NCI-H1092 (cell line): ENCODE results near the gene CDK18.

Source experiments
- DNase-seq: peaks from one replicate; lab custom pipeline; 2025; lab: John Stamatoyannopoulos, UW

CDK18 gene

DNA sequence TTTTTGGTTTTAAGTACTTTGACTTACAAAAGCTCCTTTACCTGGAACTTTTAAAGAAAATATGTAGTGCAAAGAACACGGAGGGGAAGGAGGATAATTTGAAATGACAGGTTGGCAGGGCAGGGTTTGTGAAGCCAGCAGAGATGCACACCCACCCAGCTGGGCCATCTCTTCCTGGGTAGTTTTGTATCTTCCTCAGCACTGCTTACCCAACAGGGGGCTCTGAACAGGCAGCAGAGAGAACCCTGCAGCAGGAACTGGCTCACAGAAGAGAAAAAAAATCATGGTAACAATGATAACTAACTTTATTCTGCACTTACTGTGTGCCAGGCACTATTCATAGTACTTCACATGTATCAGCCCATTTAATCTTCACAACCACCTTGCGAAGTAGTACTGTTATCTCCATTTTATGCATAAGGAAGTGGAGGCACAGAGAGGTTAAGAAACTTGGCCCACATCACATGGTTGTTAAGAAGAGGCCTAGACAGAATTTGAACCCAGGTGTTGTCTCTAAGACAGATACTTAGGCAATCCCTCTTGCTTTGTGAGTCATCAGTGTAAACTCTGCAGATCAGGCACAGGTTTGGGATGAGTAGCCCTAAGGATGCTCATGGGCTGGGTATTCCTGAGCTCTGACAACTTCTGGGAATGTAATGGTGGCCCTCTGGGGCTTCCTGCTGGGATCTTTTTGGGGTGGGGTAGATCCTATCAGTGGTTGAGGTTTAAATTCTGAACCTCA lies 66.5 kb downstream of the CDK18 start:
- no peak for DNase-seq

DNA sequence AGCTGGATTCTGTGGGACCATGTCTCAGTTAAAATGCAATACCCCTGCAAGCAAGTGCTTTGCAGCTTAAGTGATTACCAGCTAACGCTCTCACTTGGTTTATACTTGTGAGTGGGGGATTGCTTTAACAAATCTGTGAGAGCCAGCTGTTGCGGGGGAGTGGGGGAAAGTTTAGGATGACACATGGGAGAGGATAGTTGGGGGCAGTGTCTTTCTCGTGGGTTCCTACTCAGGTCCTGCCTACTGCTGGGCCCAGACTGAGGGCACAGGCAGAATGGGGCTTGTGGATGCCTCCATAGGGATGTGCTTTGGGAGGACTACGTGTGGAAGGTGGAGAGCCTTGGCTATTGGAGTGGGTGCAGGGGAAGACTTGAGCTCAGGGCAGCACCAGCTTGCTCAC lies 67.3 kb downstream of the CDK18 start:
- no peak for DNase-seq

DNA sequence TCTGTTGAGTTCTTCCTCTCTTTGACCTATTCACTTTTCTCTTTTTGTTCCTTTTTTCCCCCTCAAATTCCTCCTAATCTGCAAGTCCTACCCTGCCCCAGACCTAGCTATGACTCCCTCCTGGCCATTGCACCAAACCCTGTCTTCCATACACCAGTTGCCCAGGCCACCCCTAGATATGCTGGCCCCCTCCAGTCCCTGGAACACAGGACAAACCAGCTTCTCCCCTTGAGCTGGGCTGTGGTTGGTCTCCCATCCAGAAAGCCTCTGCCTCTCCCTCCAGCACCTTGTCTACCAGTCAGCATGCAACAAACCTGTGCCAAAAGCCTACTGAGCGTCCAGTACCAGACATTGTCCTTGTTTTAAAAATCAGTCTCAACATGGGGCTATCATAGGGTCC lies 68.0 kb downstream of the CDK18 start:
- DNase-seq: no peak

DNA sequence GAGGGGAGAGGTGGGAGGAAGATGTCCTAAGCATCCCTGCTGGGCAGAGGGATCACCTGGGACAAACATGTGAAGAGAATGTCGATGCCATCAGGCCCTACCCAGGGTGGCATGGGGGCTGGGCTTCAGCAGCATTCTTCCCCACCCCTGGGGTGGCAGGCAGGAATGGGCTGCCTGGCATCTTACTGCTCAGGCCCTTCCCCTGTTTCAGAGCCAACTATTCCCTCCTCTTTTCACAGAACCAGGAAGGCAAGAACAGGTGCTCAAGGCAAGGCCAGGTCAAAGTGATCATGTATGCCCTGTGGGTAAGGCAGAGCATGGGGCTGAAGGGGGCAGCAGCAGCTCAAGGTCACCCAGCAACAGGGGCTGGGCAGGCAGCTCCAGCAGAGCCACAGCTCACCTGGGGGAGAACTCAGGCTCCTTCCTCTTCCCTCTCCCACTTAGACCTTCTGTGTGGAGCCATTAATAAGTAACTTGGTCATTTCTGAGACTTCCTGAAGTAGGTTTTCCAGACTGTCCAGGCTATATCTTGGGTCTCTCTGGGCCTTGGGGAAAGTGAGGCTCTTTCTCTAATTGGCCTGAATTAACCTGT lies 70.9 kb downstream of the CDK18 start:
- DNase-seq: no peak

DNA sequence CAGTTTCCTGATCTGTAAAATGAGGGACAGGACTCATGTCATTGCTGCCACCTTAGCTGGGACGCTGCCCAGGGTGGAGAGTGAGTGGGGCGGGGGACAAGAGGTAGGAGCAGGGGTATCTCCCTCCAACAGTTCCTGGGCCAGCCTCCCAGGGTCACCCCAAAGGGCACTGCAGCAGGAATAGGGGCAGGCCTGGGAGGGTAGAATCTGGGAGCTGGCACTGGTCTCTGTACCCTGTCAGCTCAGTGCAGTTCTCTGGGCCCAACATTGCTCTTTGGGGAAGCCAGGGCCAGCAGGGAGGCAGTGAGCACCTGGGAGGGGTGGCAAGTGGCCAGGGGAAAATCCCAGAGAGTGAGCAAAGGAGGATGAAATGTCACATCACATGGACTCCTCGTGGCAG lies 71.5 kb downstream of the CDK18 start:
- DNase-seq: no peak

DNA sequence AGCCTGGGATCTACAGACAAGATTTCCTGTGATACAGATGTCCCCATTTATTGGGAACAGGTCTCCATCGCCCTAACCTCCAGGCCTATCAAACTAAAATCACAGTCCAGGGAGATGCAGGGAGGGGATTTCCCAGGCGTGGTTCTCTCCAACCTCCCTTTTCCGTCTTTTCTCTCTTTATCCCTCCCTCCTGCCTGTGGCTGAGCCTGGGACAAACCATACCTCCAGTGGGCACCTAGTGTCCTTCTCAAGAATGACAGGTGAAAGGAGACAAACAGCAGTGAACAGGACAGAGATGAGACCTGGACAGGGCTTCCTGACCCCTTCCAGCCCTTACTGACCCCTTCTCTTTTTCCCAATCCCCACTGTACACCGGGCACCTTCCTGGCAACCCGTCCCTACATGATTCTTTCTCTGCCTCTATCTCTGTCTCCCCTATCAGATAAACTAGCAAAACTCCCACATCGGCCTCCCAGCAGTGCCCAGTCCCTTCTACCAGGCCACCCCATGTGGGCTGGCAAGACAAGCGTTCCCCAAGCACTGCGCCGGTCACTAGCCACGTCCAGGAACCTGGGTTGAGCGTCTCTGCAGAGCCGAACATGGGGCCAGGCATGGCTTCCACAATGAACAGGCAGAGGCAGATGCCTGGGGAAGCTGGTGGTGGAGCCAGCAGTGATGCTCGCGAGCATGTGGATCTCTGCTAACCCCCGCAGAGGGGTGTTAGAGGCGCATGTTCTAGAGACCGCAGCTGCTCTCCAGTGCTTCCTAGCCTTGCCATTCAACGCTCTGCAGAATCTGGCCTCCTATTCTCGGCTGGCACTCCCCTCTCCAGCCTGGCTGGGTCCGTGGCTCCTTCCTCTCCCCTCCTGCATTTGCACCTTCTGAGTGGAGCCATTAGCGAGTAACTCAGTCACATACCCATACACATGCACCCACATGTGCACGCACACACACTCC lies 72.6 kb downstream of the CDK18 start:
- DNase-seq: no peak

DNA sequence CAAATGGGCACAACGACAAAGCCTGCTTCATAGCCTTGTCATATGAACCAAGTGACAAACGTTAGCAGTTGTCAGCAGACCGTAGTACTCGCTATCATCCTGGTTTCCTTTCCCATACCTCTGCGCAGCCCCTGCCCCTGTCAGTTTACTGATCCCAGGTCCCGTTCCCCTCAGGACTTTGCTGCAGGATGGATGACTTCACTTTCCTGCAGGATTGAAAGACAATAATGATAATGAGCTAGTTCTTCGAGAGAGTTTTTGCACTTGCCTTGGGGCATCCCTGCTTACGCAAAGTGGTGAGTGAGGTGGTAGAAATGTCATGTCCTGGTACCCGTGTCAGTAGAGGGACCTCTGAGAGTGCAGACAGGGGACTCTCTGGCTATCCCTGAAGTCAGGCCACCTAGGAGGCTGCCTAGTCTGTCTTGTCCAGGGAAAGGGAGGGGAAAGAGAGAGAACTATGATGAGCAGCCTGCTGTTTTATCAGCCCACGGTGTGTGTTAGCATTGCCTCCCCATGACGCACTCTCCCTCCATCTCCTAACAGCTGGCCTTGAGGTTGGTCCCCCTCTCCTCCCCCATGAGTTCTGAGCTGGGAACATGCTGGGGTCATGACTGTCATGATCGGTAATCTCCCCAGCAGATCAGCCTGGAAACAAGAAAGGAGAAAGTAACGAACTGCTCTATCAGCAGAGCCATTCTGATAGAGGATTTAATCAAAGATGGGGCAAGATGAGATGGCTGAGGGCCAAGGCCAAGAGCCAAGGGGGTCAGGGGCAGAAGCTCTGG lies 73.6 kb downstream of the CDK18 start:
- DNase-seq: no peak

DNA sequence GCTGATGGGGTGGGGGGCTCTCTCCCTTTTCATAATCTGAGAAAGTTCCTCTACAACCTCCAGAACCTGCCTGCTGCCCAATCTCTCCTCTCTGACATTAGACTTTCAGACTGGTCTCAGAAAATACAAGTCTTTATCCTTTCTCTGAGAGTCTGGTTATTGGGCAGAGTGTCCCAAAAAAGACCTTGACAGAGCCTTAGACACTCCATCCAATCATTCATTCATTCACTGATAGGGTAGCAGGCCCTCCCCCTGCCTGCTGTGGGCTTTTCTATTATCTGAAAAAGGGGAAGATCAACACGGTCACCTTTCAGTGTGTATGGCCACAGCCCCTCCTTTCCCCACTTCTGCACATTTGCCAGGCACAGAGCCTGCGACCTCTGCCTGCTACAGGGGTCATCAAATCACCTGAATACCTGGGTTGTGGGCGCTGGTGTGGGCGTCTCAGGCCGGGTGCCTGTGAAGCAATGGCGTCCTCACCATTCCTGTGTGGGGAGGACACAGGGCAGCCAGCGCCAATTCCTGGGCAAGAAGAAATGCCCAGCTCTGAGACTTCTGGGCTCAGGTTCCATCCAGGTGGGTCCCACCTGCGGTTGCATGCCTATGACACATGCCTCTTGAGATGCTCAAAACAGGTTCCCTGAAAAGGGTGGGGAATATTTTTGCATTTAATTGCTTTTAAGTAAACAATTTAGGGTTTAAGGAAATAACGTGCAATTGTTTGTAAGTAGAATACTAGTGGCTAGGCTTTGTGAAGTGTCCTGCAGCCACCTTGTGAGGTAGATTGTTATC lies 74.5 kb downstream of the CDK18 start:
- no peak for DNase-seq

DNA sequence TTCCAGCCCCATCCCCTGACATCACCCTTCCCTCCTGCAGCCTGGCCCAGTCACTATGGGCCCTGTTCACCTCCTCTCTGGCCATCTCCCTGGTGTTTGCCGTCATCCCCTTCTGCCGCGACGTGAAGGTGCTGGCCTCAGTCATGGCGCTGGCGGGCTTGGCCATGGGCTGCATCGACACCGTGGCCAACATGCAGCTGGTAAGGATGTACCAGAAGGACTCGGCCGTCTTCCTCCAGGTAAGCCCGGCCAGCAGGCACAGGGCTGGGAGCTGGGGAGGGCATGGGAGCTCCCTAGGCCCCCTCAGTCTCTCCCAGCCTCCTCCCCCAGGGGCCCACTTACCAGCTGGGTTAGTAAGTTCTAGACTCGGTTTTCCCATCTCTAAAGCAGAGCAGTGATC lies 75.2 kb downstream of the CDK18 start:
- no peak for DNase-seq

DNA sequence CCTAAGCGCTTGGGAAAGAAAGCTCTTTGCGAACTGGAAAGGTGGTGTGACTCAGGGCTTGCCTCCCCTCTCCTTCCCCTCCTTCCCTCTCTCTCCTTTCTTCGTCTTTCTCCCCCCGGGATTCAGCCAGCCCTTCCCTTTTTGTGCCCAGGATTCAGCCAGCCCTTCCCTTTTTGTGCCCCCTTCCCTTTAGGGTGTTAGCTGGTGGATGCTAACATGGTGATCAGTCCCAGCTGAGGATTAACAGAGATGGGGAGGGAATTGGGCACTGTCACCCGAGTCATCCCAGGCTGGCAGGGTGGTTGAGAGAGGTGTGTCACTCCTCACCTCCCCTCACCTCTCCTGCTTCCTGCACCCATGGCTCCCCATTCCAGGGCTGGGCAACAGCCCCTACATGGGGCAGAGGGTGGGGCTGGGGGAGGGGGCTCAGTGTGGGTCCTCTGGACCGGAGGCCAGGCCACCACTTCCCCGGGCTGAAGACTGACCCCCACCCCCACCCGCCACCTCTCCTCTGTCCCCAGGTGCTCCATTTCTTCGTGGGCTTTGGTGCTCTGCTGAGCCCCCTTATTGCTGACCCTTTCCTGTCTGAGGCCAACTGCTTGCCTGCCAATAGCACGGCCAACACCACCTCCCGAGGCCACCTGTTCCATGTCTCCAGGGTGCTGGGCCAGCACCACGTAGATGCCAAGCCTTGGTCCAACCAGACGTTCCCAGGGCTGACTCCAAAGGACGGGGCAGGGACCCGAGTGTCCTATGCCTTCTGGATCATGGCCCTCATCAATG lies 75.9 kb downstream of the CDK18 start:
- no peak for DNase-seq

DNA sequence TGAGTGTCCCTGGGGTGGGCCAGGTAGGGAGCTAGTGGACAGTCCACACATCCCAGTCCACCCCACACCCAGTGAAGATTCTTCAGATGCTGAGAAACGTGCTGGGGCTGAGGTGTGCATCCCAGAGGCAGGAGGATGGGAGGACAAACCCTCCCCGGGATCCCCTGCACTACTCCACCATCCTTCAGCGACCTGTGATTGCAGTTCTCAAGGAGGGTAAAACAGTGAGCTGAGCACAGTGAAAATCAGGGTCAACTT lies 76.4 kb downstream of the CDK18 start:
- no peak for DNase-seq

DNA sequence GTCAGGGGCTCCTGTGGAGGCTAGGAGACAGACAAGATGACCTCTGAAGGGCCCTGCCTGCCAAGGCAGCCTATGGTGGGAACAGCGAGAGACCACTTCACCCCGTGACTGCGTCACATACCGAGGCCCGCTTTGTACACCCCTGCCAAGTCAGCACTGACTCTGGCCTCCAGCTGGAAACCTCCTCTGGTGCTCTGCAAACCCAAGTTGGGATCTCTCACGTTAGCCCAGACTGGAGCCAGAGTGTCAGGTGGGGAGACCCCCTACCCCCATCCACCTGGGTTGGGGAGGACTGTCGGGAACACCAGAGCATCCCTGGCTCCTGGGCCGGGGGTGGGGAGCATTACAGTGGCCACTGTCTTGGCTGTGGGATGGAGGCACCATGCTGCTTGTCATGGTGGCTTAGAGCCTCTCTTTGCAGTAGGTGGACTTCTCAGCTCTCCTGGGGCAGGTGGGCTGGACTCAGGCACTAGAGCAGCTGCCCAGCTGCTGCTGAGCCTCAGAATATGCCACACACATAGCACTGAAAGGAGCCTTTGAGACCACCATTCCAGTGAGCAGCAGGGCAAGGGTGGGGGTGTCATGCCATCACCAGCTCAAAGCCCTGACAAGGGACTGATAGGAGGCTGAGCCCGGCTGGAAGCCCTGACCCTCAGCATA lies 77.0 kb downstream of the CDK18 start:
- no peak for DNase-seq

DNA sequence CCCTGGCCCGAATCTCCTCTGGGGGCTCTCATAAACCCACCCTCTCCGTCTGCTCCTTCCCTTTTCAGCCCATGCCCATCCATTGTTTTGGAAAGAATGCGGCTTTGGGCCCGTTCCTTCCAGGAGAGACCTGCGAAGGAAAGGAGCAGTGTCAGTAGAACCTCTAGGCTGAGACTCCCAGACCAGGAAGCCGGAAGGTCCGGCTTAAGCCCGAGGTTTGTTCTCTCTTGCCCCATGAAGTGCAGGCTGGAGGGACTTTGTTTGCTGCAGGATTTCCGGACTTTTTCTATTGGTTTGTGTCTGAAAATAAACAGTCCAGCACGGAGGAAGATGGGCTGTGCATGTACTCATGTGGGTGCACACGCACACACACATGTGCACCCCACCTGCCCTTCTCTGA lies 77.6 kb downstream of the CDK18 start:
- DNase-seq: no peak
